Measurements from ENCODE around the gene FAM168A.

FAM168A gene

GRCh38 chr11:73397468-73398131 lies 200.3 kb downstream of the FAM168A start:
- DNase-seq = no peak

DNA sequence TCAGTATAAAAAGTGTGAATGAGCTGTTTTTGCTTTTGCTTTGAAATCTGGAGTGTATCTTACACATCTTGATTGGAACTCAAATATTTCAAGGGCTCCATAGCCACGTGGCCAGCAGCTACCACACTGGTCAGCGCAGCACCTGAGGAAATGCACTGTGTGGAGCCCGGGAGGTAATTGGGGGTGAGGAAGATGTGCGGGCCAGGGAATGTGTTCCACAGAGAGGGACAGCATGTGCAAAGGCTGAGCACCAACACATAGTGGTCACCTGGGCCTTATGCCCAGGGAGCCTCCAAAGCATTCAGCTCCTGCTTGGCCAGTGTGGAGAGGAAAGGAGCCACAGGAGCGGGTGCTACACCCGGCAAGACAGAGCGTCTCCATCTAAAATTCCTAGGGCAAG lies 200.9 kb downstream of the FAM168A start:
- no peak for DNase-seq

- no peak for DNase-seq
Observed at GRCh38 chr11:73396251-73396930, 201.5 kb downstream of the FAM168A start.

GRCh38 chr11:73395297-73396208 lies 202.4 kb downstream of the FAM168A start:
- no peak for DNase-seq

GRCh38 chr11:73394416-73395296 lies 203.3 kb downstream of the FAM168A start:
- no peak for DNase-seq

GRCh38 chr11:73393479-73394415 lies 204.2 kb downstream of the FAM168A start:
- DNase-seq = no peak

DNA sequence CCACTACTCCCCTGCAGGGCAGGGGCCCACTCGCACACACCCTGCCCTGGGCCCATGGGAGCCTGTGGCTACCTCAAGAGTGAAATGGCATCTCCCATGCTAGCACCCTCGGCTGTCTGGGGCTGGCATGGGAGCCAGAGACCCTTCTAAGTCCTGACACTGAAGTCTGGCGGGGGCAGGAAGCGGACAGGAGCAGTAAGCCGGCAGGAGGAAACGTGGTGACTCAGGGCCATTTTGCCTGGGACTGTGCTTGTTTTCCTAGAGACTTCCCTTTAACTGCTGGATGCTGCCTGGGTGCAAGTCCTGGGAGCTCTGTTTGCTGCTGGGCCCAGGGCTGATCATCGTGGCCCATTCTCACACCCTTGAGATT lies 204.9 kb downstream of the FAM168A start:
- no peak for DNase-seq

DNA sequence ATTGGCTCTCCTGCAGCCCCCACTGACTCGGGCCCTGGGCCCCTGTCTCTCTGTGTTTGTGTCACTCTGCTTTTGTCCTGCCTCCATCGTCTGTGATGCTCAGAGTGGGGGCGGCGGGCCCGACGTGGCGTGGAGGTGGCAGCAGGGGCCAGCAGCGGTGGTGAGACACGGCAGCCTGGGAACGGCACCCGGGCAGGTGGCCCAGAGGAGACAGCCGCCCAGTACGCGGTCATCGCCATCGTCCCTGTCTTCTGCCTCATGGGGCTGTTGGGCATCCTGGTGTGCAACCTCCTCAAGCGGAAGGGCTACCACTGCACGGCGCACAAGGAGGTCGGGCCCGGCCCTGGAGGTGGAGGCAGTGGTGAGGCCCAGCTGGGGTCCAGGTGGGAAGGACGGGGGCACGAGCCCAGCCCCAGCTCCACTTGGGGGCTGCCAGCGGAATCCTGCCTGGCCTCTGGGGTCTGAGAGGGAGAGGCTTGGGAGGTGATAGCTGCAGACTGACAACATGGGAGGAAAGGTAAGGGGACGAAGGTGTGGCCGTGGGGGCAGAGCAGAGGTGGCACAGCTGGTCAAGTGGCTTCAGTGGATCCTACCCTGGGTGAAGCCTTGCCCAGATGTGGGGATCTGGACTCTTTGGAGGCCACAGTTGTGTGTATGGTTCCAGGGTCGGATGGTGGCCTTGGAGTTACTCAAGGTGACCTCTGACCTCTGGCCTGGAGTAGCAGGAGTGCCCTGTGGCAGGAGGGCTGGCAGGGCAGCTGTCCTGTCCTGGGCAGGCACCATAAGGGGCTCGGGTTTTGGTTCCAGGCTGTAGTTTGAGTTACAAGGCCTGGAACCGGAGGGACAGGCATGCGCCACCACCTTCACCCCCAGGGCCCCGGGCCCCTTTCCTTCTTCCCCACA lies 205.6 kb downstream of the FAM168A start:
- no peak for DNase-seq

DNA sequence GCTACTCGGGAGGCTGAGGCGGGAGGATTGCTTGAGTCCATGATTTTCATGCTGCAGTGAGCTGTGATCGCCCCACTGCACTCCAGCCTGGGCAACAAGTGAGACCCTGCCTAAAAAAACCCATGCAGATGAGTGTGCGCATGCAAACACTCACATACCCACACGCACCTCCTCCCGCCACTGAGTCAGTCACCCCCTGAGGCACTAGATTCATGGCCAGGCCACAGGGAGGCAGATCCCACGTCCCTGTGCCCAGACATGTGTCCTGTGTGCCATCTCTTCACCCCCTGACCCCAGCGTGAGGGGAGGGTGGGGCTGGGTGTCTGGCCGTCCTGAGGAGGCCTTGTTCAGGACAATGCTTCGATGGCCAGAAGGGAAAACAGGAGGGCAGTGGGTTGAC lies 206.2 kb downstream of the FAM168A start:
- DNase-seq = no peak

DNA sequence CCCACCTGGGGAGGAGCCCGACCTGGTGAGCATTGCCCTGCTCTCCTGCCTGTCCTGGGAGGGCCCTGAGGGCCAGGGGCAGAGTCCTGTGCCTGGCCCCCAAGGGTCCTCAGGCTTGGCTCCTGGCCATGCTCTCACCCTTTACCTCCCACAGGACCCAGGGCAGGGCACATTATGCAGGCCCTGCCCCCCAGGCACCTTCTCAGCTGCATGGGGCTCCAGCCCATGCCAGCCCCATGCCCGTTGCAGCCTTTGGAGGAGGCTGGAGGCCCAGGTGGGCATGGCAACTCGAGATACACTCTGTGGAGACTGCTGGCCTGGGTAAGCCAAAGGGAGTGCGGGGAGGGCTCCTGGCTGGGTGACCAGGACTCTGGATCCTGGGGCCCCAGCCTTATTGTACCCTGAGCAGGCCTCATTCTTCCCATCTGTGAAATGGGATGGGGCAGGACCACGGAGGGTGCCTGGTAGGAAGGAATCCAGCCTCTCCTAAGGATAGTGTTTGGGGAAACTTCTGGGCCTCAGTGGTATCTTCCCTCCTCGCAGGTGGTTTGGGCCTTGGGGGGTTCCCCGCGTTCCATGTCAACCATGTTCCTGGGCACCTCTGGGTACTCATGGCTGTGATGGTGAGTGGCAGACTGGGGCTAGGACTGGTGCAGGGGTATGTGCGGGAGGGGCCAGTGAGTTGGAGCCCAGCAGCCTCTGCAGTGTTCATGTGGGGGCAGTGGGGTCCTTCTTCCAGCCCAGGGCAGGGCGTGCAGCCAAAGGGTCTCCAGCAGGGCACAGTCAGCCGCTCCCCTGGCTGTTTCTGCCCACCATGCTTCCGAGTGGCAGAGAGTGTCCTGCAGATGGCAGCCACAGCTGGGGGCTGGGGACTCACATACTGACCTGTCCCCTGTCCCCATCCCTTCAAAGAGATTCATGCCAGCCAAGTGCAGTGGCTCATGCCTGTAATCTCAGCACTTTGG lies 207.0 kb downstream of the FAM168A start:
- no peak for DNase-seq

DNA sequence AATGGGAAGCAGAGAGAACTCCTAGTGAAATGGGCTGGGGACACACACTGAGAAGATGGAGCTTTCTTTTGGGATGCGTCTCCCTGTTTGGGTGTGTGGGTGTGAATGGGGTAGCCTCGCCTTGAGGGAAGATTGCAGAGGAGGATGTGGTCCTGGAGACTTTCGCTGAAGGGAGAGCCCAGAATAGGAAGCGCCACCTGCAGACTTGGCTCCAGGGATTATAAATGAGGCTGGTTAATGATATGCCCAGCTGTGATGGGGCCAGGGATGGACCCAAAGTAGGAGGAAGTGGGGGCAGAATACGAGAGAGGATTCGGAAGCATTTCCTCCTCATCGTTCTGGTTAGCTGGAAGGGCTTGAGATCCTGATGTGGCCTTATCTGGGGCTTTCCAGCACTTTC lies 208.0 kb downstream of the FAM168A start:
- no peak for DNase-seq

- no peak for DNase-seq
Observed at GRCh38 chr11:73389134-73389525, 208.8 kb downstream of the FAM168A start.

DNA sequence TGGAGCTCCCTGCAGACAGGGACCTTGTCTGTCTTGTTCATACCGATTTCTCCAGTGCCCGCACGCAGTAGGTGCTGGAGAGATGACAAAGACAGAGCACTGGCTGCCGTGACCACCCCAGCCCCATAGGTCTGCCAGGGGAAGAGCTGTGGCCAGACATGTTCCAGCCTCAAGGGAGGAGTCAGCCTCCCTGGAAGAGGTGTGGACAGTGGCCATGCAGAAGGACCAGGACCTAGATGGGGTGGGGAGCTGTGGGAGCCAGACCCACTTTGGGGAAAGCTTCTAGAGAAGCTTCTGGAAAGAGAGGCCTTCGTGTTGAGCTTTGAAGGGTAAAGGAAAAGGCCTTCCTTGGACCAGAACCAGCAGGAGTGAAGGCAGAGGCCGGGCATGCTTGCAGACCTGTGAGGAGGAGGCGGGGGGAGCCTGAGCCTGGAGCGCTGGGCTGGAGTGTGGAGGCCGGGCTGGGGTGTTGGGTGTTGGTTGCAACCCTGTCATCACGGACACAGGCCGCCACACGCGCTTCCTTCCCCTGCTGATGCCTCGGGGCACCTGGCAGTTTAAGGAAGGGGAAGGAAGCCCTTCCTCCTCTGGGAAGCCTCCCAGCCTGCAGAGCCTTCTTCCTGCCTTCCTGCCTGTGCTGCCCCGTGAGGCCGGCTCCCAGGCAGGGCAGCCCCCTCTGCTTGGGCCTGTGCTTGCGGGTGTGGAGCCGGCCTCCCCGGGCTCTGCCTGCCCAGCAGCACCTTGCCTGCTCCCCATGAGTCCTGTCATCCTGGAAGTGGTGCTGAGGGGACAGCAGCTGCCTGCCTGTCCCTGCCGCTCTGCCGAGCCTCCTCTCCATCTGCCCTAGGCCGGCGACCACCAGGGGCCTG lies 209.4 kb downstream of the FAM168A start:
- no peak for DNase-seq

DNA sequence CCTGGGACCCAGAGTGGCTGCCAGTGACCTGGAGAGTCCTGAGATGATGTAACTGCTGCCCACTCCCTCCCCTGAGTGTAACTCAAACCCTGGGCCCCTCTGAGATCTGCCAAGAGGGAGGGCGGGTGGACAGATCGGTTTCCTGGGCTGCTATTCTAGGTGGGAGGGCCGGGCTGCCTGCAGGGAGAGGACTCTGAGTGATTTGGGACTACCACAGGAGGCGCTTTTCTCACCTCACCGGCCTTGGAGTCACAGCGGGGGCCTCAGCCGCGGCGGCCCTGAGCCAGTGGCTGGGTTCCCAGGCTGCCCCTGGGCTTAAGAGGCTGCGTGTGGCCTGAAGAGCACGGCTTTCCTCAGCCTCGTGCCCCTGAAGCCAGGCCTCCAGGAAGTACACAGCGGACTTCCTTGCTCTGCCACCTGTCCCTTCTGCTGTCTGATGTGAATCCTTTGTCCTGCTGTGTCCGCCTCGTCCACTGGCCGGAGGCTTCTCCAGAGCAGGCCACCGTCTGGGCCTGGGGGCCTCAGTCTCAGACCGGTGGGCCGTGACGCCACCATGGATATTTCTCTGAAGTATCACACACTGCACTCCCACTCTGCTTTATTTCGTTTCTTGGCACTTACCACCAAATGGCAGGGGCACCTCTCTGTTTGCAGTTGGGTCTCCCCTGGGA lies 210.2 kb downstream of the FAM168A start:
- DNase-seq = no peak

- DNase-seq = no peak
Observed at GRCh38 chr11:73386546-73386945, 211.4 kb downstream of the FAM168A start.

DNA sequence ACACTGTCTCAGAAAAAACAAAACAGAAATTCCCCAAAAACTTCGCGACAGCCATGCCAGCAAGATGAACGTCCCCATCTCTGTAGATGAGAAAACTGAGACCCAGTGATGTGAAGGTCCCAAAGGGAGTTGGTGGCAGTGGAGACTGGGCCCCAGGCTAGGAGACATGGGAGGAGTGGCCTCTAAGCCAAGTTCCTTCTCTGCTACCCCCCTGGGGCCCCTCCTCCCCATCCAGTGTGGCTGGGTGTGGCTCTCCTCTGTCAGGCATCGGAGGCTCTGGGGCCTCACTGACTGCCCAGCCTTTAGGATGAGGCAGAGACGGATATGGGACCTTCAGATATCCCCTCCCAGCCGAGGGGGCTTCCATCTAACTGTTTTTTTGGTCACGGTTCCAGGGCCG lies 211.9 kb downstream of the FAM168A start:
- no peak for DNase-seq

DNA sequence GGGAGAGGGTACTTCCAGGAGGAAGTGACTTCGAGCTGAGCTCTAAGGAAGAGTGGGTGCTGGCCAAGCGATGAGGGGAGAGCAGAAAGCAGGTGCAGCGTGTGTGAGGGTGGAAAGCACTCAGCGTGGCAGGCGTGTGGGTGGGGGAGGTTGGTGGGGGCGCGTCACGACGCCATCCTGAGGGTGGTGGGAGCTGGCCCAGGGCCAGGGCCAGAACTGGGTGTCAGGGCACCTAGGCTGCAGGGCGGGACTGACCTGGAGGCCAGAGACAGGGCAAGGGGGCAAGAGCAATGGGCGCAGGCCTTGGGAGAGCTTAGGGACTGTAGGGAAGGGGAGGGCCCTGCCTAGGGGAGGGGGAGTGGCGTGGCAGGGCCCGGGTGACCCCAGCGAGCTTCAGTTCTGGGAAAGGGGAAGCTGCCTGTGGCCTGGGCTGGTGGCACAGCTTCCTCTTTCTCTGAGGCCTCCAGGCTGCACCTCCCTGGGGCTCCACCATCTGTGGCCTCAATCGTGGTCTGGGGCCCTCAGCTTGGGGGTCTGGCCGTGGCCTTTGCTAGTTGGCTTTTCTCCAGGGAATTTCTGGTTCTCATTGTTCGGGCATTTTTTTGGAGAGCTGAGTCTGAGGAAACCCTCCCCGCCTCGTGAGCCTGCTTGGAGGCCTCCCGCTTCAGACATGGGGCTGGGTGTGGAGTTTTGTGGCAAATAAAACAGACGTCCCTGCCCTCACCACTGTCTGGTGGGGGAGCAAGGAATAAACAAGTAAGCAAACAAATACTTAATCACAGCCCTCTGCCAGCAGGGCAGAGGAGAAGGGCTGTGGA lies 212.8 kb downstream of the FAM168A start:
- DNase-seq = no peak
